Sigmoid colon (tissue), 7 donors: ENCODE results near the gene FERMT2. TPM values are rescaled to one million over a fixed set of nuclear protein-coding genes. Genes with fewer than 3 reads are reported as not detected.

Experiments used
- DNase-seq: peaks from one replicate; pipeline ENCODE4 v3.0.0-alpha.2; 2019
- H3K27ac ChIP-seq, 4 donors: fragments of 200-600 bp; sonication (generic); one replicate each; pipeline ENCODE4 v1.5.1; 2016 to 2019; ENCODE audit warnings: mild to moderate bottlenecking in 1 of 4
- H3K27me3 ChIP-seq, 3 donors: fragments of 200-600 bp; sonication (generic); one replicate each; pipeline ENCODE4 v1.5.1; 2019; ENCODE audit warnings: mild to moderate bottlenecking in 1 of 3
- H3K36me3 ChIP-seq, 4 donors: fragments of 200-600 bp; sonication (generic); one replicate each; pipeline ENCODE4 v1.5.1; 2016 to 2019
- H3K4me1 ChIP-seq, 4 donors: fragments of 200-600 bp; sonication (generic); one replicate each; pipeline ENCODE4 v1.5.1; 2017 to 2019
- H3K4me3 ChIP-seq, 4 donors: fragments of 200-600 bp; sonication (generic); one replicate each; pipeline ENCODE4 v1.5.1; 2017 to 2019; ENCODE audit warnings: mild to moderate bottlenecking in 2 of 4, moderate library complexity in 1 of 4
- H3K9me3 ChIP-seq, 4 donors: fragments of 200-600 bp in 3 of 4; sonication (generic) in 3 of 4; one replicate each; pipeline versions ENCODE4 v1.5.1 to v1.6.1; 2013 to 2019
- EP300 ChIP-seq, 4 donors: sonication (generic); formaldehyde crosslinking; IDR thresholded peaks; one replicate each; pipeline ENCODE4 v1.6.1; 2017; ENCODE audit warnings: antibody characterized with exemption in 4 of 4
- POLR2A ChIP-seq, 2 donors: fragments of 450-650 bp; IDR thresholded peaks; one replicate each; pipeline ENCODE4 v1.6.1; 2016; ENCODE audit warnings: antibody characterized with exemption in 2 of 2, mild to moderate bottlenecking in 2 of 2, moderate library complexity in 2 of 2
- POLR2AphosphoS5 ChIP-seq, 4 donors: sonication (generic); formaldehyde crosslinking; IDR thresholded peaks; one replicate each; pipeline ENCODE4 v1.6.1; 2017; ENCODE audit warnings: antibody characterized with exemption in 4 of 4
- WGBS, 2 donors: extraction: QIAGEN DNeasy Blood & Tissue Kit; methylation state at CpG; one replicate each; pipeline ENCODE4 v1.1.7; 2013; 5-methylcytosine and 5-hydroxymethylcytosine counted together
- intact Hi-C: fragments of 100-400 bp; cut with DNase I; formaldehyde crosslinking; loops from one replicate; pipeline ENCODE4 v1.15.1; 2023
- polyA plus RNA-seq, 3 donors: library from polyadenylated mRNA; stranded (reverse); fragments of 200-250 nt; gene quantifications; one replicate each; pipeline ENCODE4 v1.2.3, GENCODE V29; 2013
- total RNA-seq, 4 donors: library from RNA; depleted of rRNA; stranded (reverse); fragments of >200 nt; gene quantifications; one replicate each; pipeline ENCODE4 v1.1.0, GENCODE V29; 2016
- TF ChIP-seq, protein P1 (sequence below), 4 experiments: fragments of 450-650 bp in 3 of 4; fragments of 200-600 bp in 1 of 4; IDR thresholded peaks; one replicate each; pipeline ENCODE4 v1.5.1; 2016 to 2019; ENCODE audit warnings: antibody characterized with exemption in 4 of 4, mild to moderate bottlenecking in 3 of 4, moderate library complexity in 2 of 4
- donor health status: healthy with polysubstance abuse.
- donor health status: Bipolar disorder and iron deficiency.
- donor health status: healthy.

FERMT2 gene
- total and polyA plus RNA-seq, 7 donors = 3.0 to 317 (median 278) TPM

GRCh38 chr14:52950410-52950897 lies 396 bp downstream of the FERMT2 start:
- peaks cover 0 to 8% (median 0%) of the 10 kb centered on the region in 4 donors for H3K36me3 ChIP-seq
- intact Hi-C loops = loop anchor here (5.0 to 10.0 kb wide), 3 partner anchors 43 to 246 kb away; partner anchors contain the start of gene PSMC6
- no peaks in the 10 kb centered on the region for H3K9me3 ChIP-seq
- 1% methylated on average over 56 of the region's 56 CpGs for WGBS, 2 donors
- H3K4me1 ChIP-seq = peaks cover 0 to 65% (median 51%) of the 10 kb centered on the region in 4 donors
- no peaks in the 10 kb centered on the region for H3K27me3 ChIP-seq
- DNase-seq = peak; percentile 88
- H3K27ac ChIP-seq = peak overlapping the region; percentile 98 to 100 (median 99)
- no peak for TF ChIP-seq EP300 (IDR thresholded peaks at IDR 0.05)
- TF ChIP-seq, protein P1, sequence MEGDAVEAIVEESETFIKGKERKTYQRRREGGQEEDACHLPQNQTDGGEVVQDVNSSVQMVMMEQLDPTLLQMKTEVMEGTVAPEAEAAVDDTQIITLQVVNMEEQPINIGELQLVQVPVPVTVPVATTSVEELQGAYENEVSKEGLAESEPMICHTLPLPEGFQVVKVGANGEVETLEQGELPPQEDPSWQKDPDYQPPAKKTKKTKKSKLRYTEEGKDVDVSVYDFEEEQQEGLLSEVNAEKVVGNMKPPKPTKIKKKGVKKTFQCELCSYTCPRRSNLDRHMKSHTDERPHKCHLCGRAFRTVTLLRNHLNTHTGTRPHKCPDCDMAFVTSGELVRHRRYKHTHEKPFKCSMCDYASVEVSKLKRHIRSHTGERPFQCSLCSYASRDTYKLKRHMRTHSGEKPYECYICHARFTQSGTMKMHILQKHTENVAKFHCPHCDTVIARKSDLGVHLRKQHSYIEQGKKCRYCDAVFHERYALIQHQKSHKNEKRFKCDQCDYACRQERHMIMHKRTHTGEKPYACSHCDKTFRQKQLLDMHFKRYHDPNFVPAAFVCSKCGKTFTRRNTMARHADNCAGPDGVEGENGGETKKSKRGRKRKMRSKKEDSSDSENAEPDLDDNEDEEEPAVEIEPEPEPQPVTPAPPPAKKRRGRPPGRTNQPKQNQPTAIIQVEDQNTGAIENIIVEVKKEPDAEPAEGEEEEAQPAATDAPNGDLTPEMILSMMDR (IDR thresholded peaks at IDR 0.05) = peak in 1 of 4 experiments; percentile 9
- TF ChIP-seq POLR2A (IDR thresholded peaks at IDR 0.05) = peak in 1 of 2 donors; percentile 30
- TF ChIP-seq POLR2AphosphoS5 (IDR thresholded peaks at IDR 0.05) = peak; percentile 48 to 85 (median 67)
- peak overlapping the region; percentile 73 to 98 (median 90) for H3K4me3 ChIP-seq

GRCh38 chr14:52949711-52950409 lies 990 bp downstream of the FERMT2 start:
- peaks cover 0 to 8% (median 0%) of the 10 kb centered on the region in 4 donors for H3K36me3 ChIP-seq
- intact Hi-C loops = loop anchor here (5.0 to 10.0 kb wide), 3 partner anchors 43 to 245 kb away; partner anchors contain the start of gene PSMC6
- peak overlapping the region; percentile 98 to 100 (median 99) for H3K27ac ChIP-seq
- H3K9me3 ChIP-seq = no peaks in the 10 kb centered on the region
- no peak for DNase-seq
- 2 to 4% methylated on average over 24 of the region's 24 CpGs for WGBS, 2 donors
- TF ChIP-seq POLR2A (IDR thresholded peaks at IDR 0.05) (peak; percentile 15 to 43), POLR2AphosphoS5 (IDR thresholded peaks at IDR 0.05) (peak; percentile 48 to 81 (median 64)), EP300 (IDR thresholded peaks at IDR 0.05) (no peak)
- TF ChIP-seq, protein P1 (IDR thresholded peaks at IDR 0.05) = no peak
- H3K27me3 ChIP-seq = no peaks in the 10 kb centered on the region
- H3K4me3 ChIP-seq = peak overlapping the region; percentile 73 to 98 (median 90)
- H3K4me1 ChIP-seq = peaks cover 0 to 71% (median 56%) of the 10 kb centered on the region in 4 donors

DNA sequence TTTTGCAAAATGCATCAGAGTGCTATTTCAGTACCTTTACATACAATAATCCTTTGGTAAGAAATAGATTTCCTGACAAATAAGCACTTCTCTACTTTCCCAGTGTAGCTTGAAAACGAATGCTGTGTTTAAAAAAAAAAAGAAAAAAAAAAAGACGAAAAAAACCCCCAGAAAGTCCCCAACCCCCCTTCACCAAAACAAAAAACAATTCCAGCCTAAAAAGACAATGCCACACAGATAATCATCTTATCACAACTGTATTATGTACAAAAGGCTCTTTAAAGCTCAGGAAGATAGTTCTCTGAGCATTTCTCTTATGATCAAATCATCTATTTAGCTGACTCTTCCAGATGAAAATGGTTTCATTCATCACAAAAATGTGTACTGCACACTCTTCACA lies 1.6 kb downstream of the FERMT2 start:
- peak overlapping the region; percentile 98 to 100 (median 99) for H3K27ac ChIP-seq
- TF ChIP-seq, protein P1 (IDR thresholded peaks at IDR 0.05) = no peak
- TF ChIP-seq POLR2AphosphoS5 (IDR thresholded peaks at IDR 0.05) = no peak
- TF ChIP-seq EP300 (IDR thresholded peaks at IDR 0.05) = no peak
- no peak for TF ChIP-seq POLR2A (IDR thresholded peaks at IDR 0.05)
- intact Hi-C loops = no loop called here

GRCh38 chr14:52948836-52949235 lies 2.0 kb downstream of the FERMT2 start:
- Histone ChIP-seq H3K36me3 (peaks cover 0 to 8% (median 0%) of the 10 kb centered on the region in 4 donors), H3K4me1 (peaks cover 0 to 75% (median 59%) of the 10 kb centered on the region in 4 donors), H3K4me3 (peak overlapping the region; percentile 73 to 98 (median 90)), H3K27ac (peak overlapping the region; percentile 98 to 100 (median 99)), H3K27me3 (no peaks in the 10 kb centered on the region), H3K9me3 (no peaks in the 10 kb centered on the region)
- intact Hi-C loops = no loop called here
- TF ChIP-seq EP300 (IDR thresholded peaks at IDR 0.05) = no peak
- no peak for TF ChIP-seq POLR2A (IDR thresholded peaks at IDR 0.05)
- no peak for TF ChIP-seq POLR2AphosphoS5 (IDR thresholded peaks at IDR 0.05)
- TF ChIP-seq, protein P1 (IDR thresholded peaks at IDR 0.05) = no peak
- DNase-seq = no peak

More for the DNA sequence above, 1.6 kb downstream of the FERMT2 start:
- peaks cover 0 to 8% (median 0%) of the 10 kb centered on the region in 4 donors for H3K36me3 ChIP-seq
- H3K4me1 ChIP-seq = peaks cover 0 to 75% (median 59%) of the 10 kb centered on the region in 4 donors
- WGBS, 2 donors = 10 to 12% methylated on average over 2 of the region's 2 CpGs
- H3K9me3 ChIP-seq = no peaks in the 10 kb centered on the region
- DNase-seq = no peak
- H3K4me3 ChIP-seq = peak overlapping the region; percentile 73 to 98 (median 90)
- no peaks in the 10 kb centered on the region for H3K27me3 ChIP-seq
